H1 (cell line): ENCODE data around the gene CRABP1. TPM values are rescaled to one million over a fixed set of nuclear protein-coding genes. Genes with fewer than 3 reads are reported as not detected.

Source experiments
- CTCF ChIA-PET: fragments of 300-600 bp; sonication (Branson Sonifier 250); formaldehyde crosslinking; loops from one replicate; lab custom pipeline; 2021; ENCODE audit not compliant: partially characterized antibody; lab: Charles Lee
- POLR2A ChIA-PET: fragments of 300-600 bp; sonication (Branson Sonifier 250); formaldehyde crosslinking; loops from one replicate; lab custom pipeline; 2021; ENCODE audit warnings: inconsistent platforms; ENCODE audit not compliant: partially characterized antibody; lab: Charles Lee
- DNase-seq, 2 experiments: peaks; one replicate each; pipeline versions ENCODE4 v3.0.0 to v3.0.0-alpha.2; 2010 to 2022; ENCODE audit warnings: low spot score in 2 of 2, low read depth in 1 of 2, mixed read lengths in 1 of 2
- FAIRE-seq: peaks from 2 replicates; lab custom pipeline; 2011; peaks lifted over from hg19 to GRCh38; lab: Jason Lieb, UNC
- H2AFZ ChIP-seq: 2 replicates; pipeline ENCODE4 v1.8.1; 2012; ENCODE audit warnings: low read length, inconsistent platforms
- H2AK5ac ChIP-seq: 2 replicates; pipeline ENCODE4 v1.6.1; 2013; ENCODE audit warnings: low read depth, low read length
- H2BK120ac ChIP-seq: replicated peaks from 2 replicates; pipeline ENCODE3; 2013; ENCODE audit warnings: low read depth, low read length, inconsistent platforms
- H2BK12ac ChIP-seq: 2 replicates; pipeline ENCODE4 v1.6.1; 2013; ENCODE audit warnings: low read depth, low read length
- H2BK15ac ChIP-seq: 2 replicates; pipeline ENCODE4 v1.6.1; 2013; ENCODE audit warnings: low read length
- H2BK20ac ChIP-seq: 2 replicates; pipeline ENCODE4 v1.6.1; 2013; ENCODE audit warnings: low read length
- H2BK5ac ChIP-seq: 2 replicates; pipeline ENCODE4 v1.6.1; 2013; ENCODE audit warnings: low read depth, low read length
- H3K14ac ChIP-seq: 2 replicates; pipeline ENCODE4 v1.6.1; 2013; ENCODE audit warnings: inconsistent platforms; ENCODE audit not compliant: insufficient read length
- H3K18ac ChIP-seq: 2 replicates; pipeline ENCODE4 v1.6.1; 2013; ENCODE audit warnings: low read length; ENCODE audit errors: extremely low read depth
- H3K23ac ChIP-seq: 2 replicates; pipeline ENCODE4 v1.6.1; 2013; ENCODE audit warnings: inconsistent platforms; ENCODE audit not compliant: insufficient read length
- H3K23me2 ChIP-seq: 2 replicates; pipeline ENCODE4 v1.6.1; 2013; ENCODE audit warnings: low read depth, low read length
- H3K27ac ChIP-seq: 2 replicates; pipeline ENCODE4 v1.6.1; 2011; ENCODE audit warnings: low read depth, low read length, inconsistent platforms
- H3K27me3 ChIP-seq, 4 experiments: replicated peaks in 1 of 4; 1 replicate in 1 of 4; 2 replicates in 3 of 4; pipeline versions ENCODE4 v1.6.1 to v1.8.1; 2011 to 2013; ENCODE audit warnings: low read length in 3 of 4, mild to moderate bottlenecking in 3 of 4, inconsistent platforms in 2 of 4, mixed read lengths in 2 of 4, moderate library complexity in 1 of 4; ENCODE audit not compliant: control insufficient read depth in 3 of 4, insufficient read depth in 3 of 4; ENCODE audit errors: extremely low read depth in 1 of 4
- H3K36me3 ChIP-seq, 4 experiments: 2 replicates each; pipeline versions ENCODE4 v1.6.1 to v1.8.1; 2011 to 2013; ENCODE audit warnings: mild to moderate bottlenecking in 4 of 4, low read length in 3 of 4, moderate library complexity in 2 of 4, control low read depth in 1 of 4, inconsistent platforms in 1 of 4; ENCODE audit not compliant: insufficient read depth in 4 of 4, control insufficient read depth in 2 of 4
- H3K4ac ChIP-seq: replicated peaks from 2 replicates; pipeline ENCODE3; 2013; ENCODE audit warnings: low read length, low read depth, mixed read lengths, inconsistent platforms; ENCODE audit not compliant: insufficient read length
- H3K4me1 ChIP-seq, 4 experiments: replicated peaks in 1 of 4; 1 replicate in 1 of 4; 2 replicates in 3 of 4; pipeline versions ENCODE4 v1.6.1 to v1.8.1; 2011 to 2013; ENCODE audit warnings: low read length in 3 of 4, inconsistent platforms in 2 of 4, mixed read lengths in 1 of 4; ENCODE audit not compliant: insufficient read depth in 4 of 4, control insufficient read depth in 3 of 4
- H3K4me2 ChIP-seq, 2 experiments: 2 replicates each; pipeline versions ENCODE4 v1.6.1 to v1.8.1; 2011 to 2013; ENCODE audit warnings: low read depth in 2 of 2, low read length in 2 of 2, control low read depth in 1 of 2, inconsistent platforms in 1 of 2, mild to moderate bottlenecking in 1 of 2; ENCODE audit not compliant: insufficient read depth in 1 of 2
- H3K4me3 ChIP-seq, 4 experiments: fragments of 200-600, 300-600 bp in 1 of 4; sonication (generic), shearing (Covaris generic), sonication (Bioruptor Twin) in 1 of 4; 2 replicates each; pipeline versions ENCODE4 v1.5.1 to v1.8.1; 2011 to 2016; ENCODE audit warnings: low read length in 4 of 4, low read depth in 3 of 4, control low read depth in 2 of 4, inconsistent platforms in 2 of 4, mild to moderate bottlenecking in 2 of 4, mixed read lengths in 1 of 4, moderate library complexity in 1 of 4; ENCODE audit not compliant: insufficient read depth in 2 of 4; ENCODE audit errors: extremely low read depth in 1 of 4
- H3K56ac ChIP-seq: replicated peaks from 2 replicates; pipeline ENCODE3; 2013; ENCODE audit warnings: low read depth, mild to moderate bottlenecking, mixed read lengths, low read length, inconsistent platforms; ENCODE audit not compliant: insufficient read length
- H3K79me1 ChIP-seq: 2 replicates; pipeline ENCODE4 v1.6.1; 2013; ENCODE audit warnings: low read depth, low read length, control low read depth
- H3K79me2 ChIP-seq, 2 experiments: 2 replicates each; pipeline versions ENCODE4 v1.6.1 to v1.8.1; 2012 to 2013; ENCODE audit warnings: low read length in 2 of 2, mild to moderate bottlenecking in 2 of 2, inconsistent platforms in 1 of 2; ENCODE audit not compliant: insufficient read depth in 2 of 2, control insufficient read depth in 1 of 2
- H3K9ac ChIP-seq, 4 experiments: replicated peaks in 1 of 4; 1 replicate in 1 of 4; 2 replicates in 3 of 4; pipeline versions ENCODE4 v1.6.1 to v1.8.1; 2011 to 2013; ENCODE audit warnings: low read depth in 3 of 4, low read length in 3 of 4, control low read depth in 2 of 4, mild to moderate bottlenecking in 2 of 4, moderate library complexity in 2 of 4, inconsistent platforms in 1 of 4; ENCODE audit errors: extremely low read depth in 1 of 4
- H3K9me3 ChIP-seq, 2 experiments: 2 replicates each; pipeline versions ENCODE4 v1.6.1 to v1.8.1; 2012 to 2013; ENCODE audit warnings: mild to moderate bottlenecking in 2 of 2, moderate library complexity in 2 of 2, control low read depth in 1 of 2, inconsistent platforms in 1 of 2, low read depth in 1 of 2, low read length in 1 of 2, mixed read lengths in 1 of 2; ENCODE audit not compliant: insufficient read depth in 2 of 2
- H4K20me1 ChIP-seq, 2 experiments: replicated peaks in 1 of 2; 2 replicates each; pipeline versions ENCODE3 to v1.8.1; 2011 to 2013; ENCODE audit warnings: inconsistent platforms in 2 of 2, low read length in 2 of 2, mild to moderate bottlenecking in 1 of 2; ENCODE audit not compliant: insufficient read depth in 2 of 2, control insufficient read depth in 1 of 2
- H4K5ac ChIP-seq: 2 replicates; pipeline ENCODE4 v1.6.1; 2013; ENCODE audit warnings: low read length, low read depth, mixed read lengths, inconsistent platforms; ENCODE audit not compliant: insufficient read length
- H4K8ac ChIP-seq: 2 replicates; pipeline ENCODE4 v1.8.0; 2013; ENCODE audit warnings: mild to moderate bottlenecking, moderate library complexity, low read length, inconsistent platforms; ENCODE audit not compliant: insufficient read depth; ENCODE audit errors: extremely low read depth
- H4K91ac ChIP-seq: replicated peaks from 2 replicates; pipeline ENCODE3; 2013; ENCODE audit warnings: low read length, mixed read lengths, inconsistent platforms; ENCODE audit not compliant: insufficient read length
- HDAC2 ChIP-seq, 2 experiments: fragments of 300-600 bp in 1 of 2; sonication (generic) in 1 of 2; IDR thresholded peaks; 2 replicates each; pipeline ENCODE4 v1.6.1; 2011 to 2012; ENCODE audit warnings: low read depth in 2 of 2, low read length in 2 of 2, mild to moderate bottlenecking in 2 of 2, moderate library complexity in 2 of 2, borderline replicate concordance in 1 of 2, inconsistent platforms in 1 of 2
- WGBS, 2 experiments: shearing (Covaris generic) in 1 of 2; methylation state at CpG; one replicate each; pipeline versions ENCODE4 v1.1.6 to v1.1.7; 2013 to 2015; ENCODE audit warnings: low lambda C conversion rate in 2 of 2, mixed read lengths in 2 of 2, inconsistent platforms in 1 of 2, low coverage in 1 of 2, missing lambda C conversion rate in 1 of 2; ENCODE audit not compliant: insufficient replicate concordance in 2 of 2, insufficient coverage in 1 of 2, insufficient read length in 1 of 2; ENCODE audit errors: extremely low coverage in 1 of 2, missing lambda C conversion rate in 1 of 2; 5-methylcytosine and 5-hydroxymethylcytosine counted together
- polyA plus RNA-seq, 7 experiments: library from polyadenylated mRNA; depleted of rRNA in 3 of 7; stranded (reverse) in 5 of 7; unstranded in 2 of 7; fragments of >200 nt in 5 of 7; fragments of 200-250 nt in 2 of 7; gene quantifications; 1 replicate in 5 of 7; 2 replicates in 1 of 7; 4 replicates in 1 of 7; pipeline versions ENCODE4 v1.2.1 to v1.2.3, GENCODE V29; 2011 to 2013; ENCODE audit warnings: missing spikeins in 2 of 7, mixed read lengths in 2 of 7
- total RNA-seq: library from RNA; stranded (reverse); fragmentation: NEBNext Ultra II Directional; extraction: Animal tissue kit (Norgen Biotek cat#: 25700); gene quantifications from 2 replicates; pipeline ENCODE4 v1.2.1, GENCODE V29; 2021

CRABP1 gene
- total and polyA plus RNA-seq, 2 of the 8 experiments (the other 6 are each of a cell fraction or from before 2014, with no cell fraction given) = 385 to 655 TPM

DNA sequence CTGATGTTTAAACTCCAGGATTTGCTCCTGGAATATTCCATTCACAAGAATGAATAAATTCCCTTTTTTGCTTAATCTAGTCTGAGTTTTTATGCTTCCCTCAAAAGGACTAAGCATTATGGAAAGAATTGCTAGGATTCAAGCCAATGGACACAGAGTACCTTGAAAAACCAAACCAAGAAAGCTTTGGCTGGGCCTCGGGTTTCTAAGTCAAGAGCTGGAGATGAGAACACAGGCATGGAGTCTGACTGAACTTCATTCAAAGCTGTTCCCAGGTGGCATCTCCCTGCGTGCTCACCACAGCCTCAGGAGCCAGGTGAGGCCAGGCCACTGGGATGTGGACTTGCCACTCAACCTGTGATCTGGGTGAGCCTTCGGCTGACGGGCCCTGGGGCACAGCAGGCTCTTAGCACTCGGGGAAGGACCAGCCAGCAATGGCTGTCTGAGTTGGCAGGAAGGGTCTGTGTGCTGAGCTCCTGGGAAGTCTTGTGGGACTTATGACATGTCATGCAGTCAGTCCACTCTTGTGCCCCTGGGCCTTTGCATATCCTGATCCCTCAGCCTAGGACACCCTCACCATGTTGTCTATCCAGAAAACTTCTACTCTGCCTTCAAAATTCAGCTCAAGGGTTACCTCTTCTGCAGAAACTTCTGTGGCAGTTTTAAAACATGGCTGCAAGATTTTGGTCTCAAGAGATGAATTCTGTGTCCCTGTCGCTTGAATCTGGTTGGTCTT lies 21.8 kb downstream of the CRABP1 start:
- no peak for DNase-seq
- Histone ChIP-seq H3K27ac (no peak overlapping the region), H3K9me3 (no peaks in the 10 kb centered on the region), H3K18ac (no peak overlapping the region), H2AK5ac (no peak overlapping the region), H3K36me3 (no peaks in the 10 kb centered on the region), H3K27me3 (peaks cover 0 to 5% (median 0%) of the 10 kb centered on the region in 4 experiments; a peak in 1 of 7 replicates), H3K14ac (no peak overlapping the region), H4K8ac (no peak overlapping the region), H3K56ac (no peak overlapping the region), H2BK12ac (no peak overlapping the region), H3K4me3 (no peak overlapping the region), H4K20me1 (no peaks in the 10 kb centered on the region), H2BK120ac (no peak overlapping the region), H2AFZ (no peak overlapping the region), H2BK20ac (no peak overlapping the region), H3K79me2 (no peaks in the 10 kb centered on the region), H3K4me1 (peaks cover 2 to 8% (median 6%) of the 10 kb centered on the region in 4 experiments), H3K4ac (no peak overlapping the region), H2BK5ac (no peak overlapping the region), H3K23me2 (no peaks in the 10 kb centered on the region), H3K4me2 (no peak overlapping the region), H4K5ac (no peak overlapping the region), H3K23ac (no peak overlapping the region), H3K9ac (no peak overlapping the region), H3K79me1 (no peaks in the 10 kb centered on the region), H4K91ac (no peak overlapping the region), H2BK15ac (no peak overlapping the region)
- no peak for TF ChIP-seq HDAC2 (IDR thresholded peaks at IDR 0.05; ENCODE audit: borderline replicate concordance in 1 of 2, low read depth in 2 of 2, low read length in 2 of 2)
- no peak for FAIRE-seq
- WGBS, 2 experiments = 92% methylated on average over 6 of the region's 6 CpGs; no CpG with 5 or more reads in 1 of the 2 experiments
- POLR2A ChIA-PET = interaction anchor here (1.0 to 1.3 kb wide), 3 partner anchors 11 to 40 kb away, joined by 3 to 5 read pairs (median 4); no protein-coding TSS in a partner anchor
- CTCF ChIA-PET = interaction anchor here (0.6 to 2.6 kb wide), 5 partner anchors 25 to 67 kb away, joined by 3 to 7 read pairs (median 4); no protein-coding TSS in a partner anchor
